BE2C (cell line): ENCODE measurements around the gene ADH1C.

Experiments
- DNase-seq: peaks from one replicate; pipeline ENCODE4 v3.0.0-alpha.2; 2020
- H3K27me3 ChIP-seq: fragments of 250-450 bp; sonication (Bioruptor Pico); 2 replicates; pipeline ENCODE4 v1.5.1; 2020; ENCODE audit warnings: mild to moderate bottlenecking
- H3K36me3 ChIP-seq: fragments of 250-450 bp; sonication (Bioruptor Pico); 2 replicates; pipeline ENCODE4 v1.5.1; 2020; ENCODE audit warnings: mild to moderate bottlenecking
- H3K4me1 ChIP-seq: fragments of 250-450 bp; sonication (Bioruptor Pico); 2 replicates; pipeline ENCODE4 v1.5.1; 2020
- H3K4me3 ChIP-seq: 2 replicates; pipeline ENCODE4 v1.5.1; 2011; ENCODE audit warnings: low read depth, low read length
- H3K9me3 ChIP-seq: fragments of 250-450 bp; sonication (Bioruptor Pico); 2 replicates; pipeline ENCODE4 v1.5.1; 2020
- TF ChIP-seq, protein P1 (sequence below): IDR thresholded peaks from 2 replicates; pipeline ENCODE4 v1.5.1; 2012; ENCODE audit warnings: mild to moderate bottlenecking, low read depth, low read length

The ADH1C gene

DNA sequence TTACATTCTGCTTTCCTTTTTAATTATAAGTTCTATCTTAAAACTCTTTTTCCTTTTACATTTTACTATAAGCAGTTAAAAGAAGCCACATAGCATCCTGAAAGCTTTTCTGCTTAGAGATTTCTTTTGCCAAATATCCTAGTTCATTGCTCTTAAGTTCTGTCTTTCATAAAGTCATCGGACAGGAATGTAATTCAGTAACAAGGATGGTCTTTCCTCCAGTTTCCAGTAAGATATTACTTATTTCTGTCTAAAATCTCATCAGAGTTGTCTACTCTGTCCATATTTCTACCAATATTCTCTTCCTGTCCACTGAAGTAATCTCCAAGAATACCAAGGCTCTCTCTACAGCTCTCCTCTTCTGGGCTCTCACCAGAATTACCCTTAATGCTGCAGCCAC lies 37.5 kb upstream of the ADH1C start:
- H3K4me1 ChIP-seq, result no peaks in the 10 kb centered on the region
- DNase-seq, result no peak
- no peaks in the 10 kb centered on the region for H3K9me3 ChIP-seq
- no peaks in the 10 kb centered on the region for H3K27me3 ChIP-seq
- H3K36me3 ChIP-seq, result no peaks in the 10 kb centered on the region
- no peak overlapping the region for H3K4me3 ChIP-seq
- TF ChIP-seq, protein P1, sequence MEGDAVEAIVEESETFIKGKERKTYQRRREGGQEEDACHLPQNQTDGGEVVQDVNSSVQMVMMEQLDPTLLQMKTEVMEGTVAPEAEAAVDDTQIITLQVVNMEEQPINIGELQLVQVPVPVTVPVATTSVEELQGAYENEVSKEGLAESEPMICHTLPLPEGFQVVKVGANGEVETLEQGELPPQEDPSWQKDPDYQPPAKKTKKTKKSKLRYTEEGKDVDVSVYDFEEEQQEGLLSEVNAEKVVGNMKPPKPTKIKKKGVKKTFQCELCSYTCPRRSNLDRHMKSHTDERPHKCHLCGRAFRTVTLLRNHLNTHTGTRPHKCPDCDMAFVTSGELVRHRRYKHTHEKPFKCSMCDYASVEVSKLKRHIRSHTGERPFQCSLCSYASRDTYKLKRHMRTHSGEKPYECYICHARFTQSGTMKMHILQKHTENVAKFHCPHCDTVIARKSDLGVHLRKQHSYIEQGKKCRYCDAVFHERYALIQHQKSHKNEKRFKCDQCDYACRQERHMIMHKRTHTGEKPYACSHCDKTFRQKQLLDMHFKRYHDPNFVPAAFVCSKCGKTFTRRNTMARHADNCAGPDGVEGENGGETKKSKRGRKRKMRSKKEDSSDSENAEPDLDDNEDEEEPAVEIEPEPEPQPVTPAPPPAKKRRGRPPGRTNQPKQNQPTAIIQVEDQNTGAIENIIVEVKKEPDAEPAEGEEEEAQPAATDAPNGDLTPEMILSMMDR, result no peak

DNA sequence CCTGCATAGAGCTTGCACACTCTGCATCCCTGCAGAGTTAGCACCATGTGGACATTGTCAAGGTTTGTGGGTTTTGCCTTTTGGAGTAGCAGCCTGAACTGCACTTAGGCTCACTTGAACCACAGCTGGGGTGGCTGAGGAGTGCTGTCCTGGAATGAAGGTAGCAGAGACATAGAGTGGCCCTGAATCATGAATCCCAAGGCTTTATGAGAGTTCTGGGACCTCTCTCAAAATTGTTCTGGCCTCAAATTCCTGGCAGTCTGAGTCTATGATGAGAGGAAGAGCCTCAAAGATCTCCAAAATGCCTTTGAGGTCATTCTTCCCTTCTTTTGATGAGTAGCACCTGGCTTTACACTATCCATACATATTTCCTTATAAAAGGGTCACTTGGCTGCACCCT lies 37.1 kb upstream of the ADH1C start:
- Histone ChIP-seq H3K9me3 (no peaks in the 10 kb centered on the region), H3K4me1 (no peaks in the 10 kb centered on the region), H3K27me3 (no peaks in the 10 kb centered on the region), H3K36me3 (no peaks in the 10 kb centered on the region), H3K4me3 (no peak overlapping the region)
- no peak for DNase-seq
- TF ChIP-seq, protein P1, result no peak

DNA sequence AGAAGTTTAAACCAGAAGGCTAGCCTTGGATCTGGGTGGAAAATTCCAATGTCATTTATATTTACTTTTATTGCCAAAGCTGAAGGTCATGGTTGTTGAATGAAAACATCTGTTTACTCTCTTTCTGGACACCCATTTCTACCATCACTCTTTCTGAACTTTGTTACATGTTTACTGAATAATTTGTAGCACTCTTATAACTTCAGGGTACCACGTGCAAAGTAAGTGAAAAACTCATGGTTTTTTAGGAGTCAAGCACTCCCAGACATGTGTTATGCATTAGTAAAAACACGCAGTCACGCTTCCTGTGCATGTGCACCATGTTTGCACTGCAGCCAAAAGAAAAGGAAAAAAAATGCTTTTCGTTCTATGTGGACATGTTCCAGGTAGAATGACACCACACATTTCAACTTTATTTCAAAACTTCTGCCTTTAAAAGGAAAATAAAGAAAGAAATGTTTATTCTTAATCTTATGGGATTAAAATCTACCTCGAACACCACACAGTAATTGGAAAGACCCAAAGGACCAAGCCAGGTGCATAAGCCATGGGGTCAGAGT lies 31.4 kb upstream of the ADH1C start:
- DNase-seq, result no peak
- Histone ChIP-seq H3K4me3 (no peak overlapping the region), H3K36me3 (no peaks in the 10 kb centered on the region), H3K4me1 (no peaks in the 10 kb centered on the region), H3K27me3 (no peaks in the 10 kb centered on the region), H3K9me3 (no peaks in the 10 kb centered on the region)
- TF ChIP-seq, protein P1, result no peak

DNA sequence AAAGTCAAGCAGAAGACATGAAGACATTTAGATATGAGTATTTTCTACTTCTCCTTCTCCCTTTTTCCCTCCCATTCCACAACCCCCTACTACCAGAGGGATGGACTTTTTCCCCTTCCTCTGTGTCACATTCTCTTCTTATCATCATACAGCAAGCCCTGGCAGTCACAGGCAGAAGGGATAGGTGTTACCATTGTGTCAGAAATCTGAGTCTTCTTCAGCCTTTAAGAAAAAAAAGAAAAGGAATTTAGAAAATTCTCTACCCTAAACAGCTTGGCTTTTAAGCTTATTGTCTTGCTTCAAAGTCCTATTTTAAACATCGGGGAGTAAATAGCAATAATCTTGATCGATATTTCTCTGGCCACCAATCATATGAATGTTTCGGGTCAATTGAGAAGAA lies 30.9 kb upstream of the ADH1C start:
- no peak for DNase-seq
- Histone ChIP-seq H3K36me3 (no peaks in the 10 kb centered on the region), H3K4me1 (no peaks in the 10 kb centered on the region), H3K27me3 (no peaks in the 10 kb centered on the region), H3K9me3 (no peaks in the 10 kb centered on the region), H3K4me3 (no peak overlapping the region)
- TF ChIP-seq, protein P1, result no peak

DNA sequence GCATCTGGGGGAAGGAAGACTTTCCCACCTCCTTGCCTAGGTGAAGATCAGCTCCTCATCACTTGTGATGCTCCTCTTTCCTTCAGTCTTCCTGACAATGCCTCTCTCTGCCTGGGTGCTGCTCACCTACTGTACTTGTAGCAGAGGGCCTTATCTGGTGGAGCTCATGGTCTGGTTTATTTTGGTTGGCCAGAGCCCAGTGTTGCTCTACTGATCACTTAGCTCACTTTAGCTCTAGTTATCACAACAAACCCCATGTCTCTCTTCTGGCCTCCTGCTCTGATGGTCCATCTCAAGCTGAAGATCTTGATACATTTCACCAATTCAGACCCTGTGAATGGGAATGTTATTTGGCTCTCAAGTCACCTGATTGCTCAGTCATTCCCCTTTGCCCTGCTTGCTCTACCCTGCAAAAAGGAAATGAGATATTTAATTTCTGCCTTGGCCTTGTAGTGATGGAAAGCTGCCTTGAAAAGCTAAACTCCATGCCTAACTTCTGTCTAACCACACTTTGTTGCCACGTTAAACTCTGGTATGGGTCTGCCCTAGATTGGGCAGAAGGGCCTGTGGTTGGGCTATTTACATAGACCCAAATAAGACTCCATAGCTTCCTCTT lies 30.3 kb upstream of the ADH1C start:
- no peak overlapping the region for H3K4me3 ChIP-seq
- H3K9me3 ChIP-seq, result no peaks in the 10 kb centered on the region
- H3K4me1 ChIP-seq, result no peaks in the 10 kb centered on the region
- no peaks in the 10 kb centered on the region for H3K27me3 ChIP-seq
- TF ChIP-seq, protein P1, result no peak
- H3K36me3 ChIP-seq, result no peaks in the 10 kb centered on the region
- DNase-seq, result no peak

DNA sequence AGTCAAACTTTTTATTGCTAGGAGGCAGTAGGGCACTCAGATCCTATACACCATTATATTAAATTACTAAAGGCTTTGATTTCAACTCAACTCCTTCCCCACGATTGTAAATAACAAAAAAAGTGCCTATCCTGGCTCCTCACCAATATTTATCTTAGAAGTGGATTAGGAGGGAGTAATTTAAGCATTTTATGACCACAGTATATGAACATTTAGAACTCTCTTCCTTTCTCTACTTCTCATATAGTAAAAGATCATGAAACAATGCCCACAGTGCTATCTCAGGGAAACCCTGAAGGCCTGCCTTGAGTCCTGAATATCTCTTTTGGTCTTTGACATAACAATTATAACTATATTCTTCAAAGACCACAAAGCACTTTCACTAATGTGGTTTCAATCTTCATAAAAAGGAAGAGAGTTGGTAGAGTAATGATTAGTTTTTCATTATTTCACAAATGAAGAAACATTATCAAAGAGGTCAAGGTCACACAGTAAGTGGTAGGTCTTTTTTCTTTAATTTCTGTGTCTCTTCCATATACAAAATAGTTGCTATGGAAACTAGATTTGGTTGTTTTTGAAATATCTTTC lies 29.1 kb upstream of the ADH1C start:
- Histone ChIP-seq H3K4me3 (no peak overlapping the region), H3K27me3 (no peaks in the 10 kb centered on the region), H3K36me3 (no peaks in the 10 kb centered on the region), H3K9me3 (no peaks in the 10 kb centered on the region), H3K4me1 (no peaks in the 10 kb centered on the region)
- TF ChIP-seq, protein P1, result no peak
- no peak for DNase-seq
